GM18870 (cell line): ENCODE results near the gene SH3GL2.

Source experiments
- ATAC-seq: cut with Tn5 transposase; IDR thresholded peaks from one replicate; pipeline ENCODE4 v1.9.1; 2021; ENCODE audit warnings: moderate library complexity; ENCODE audit not compliant: unreplicated experiment

Gene SH3GL2

DNA sequence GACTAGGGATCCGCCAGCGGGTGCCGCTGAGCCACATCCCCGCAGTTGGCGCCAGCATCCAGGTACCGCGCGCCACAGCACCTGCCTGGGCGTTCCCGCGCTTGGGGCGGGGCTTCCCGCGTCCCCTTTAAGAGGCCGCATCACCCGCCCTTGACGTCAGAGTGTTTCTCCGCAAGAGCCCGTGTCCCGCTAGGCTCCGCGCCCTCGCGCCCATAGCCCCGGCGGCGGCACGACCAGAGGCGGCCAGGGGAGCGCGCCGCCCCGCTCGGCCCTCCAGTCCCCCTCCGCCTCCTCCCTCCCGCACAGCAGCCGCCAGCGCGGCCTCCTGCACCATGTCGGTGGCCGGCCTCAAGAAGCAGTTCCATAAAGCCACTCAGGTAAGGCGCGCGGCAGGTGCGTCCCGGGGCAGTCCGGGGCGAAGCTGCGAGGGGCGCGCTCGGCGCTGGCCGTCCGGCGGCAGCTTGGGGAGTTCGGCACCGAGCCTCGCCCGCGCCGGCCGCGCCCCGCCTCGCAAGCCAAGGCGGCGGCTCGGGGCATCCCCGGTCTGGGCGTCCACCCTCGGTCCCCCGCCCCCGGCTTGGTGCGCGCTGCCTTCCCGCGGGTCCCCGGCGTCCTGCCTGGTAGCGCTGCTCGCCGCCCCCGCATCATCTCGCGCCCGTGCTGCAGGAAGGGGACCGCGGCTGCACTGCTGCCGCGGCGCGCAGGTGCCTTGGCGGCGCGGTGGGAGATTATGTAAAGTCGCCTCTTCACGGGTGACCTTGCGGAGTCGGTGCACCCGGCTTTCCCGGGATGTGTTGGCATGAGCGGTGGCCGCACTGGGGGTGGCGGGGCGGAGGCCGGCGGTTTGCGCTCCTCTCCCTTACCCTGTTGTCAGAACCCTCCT lies at the start of gene SH3GL2:
SH3GL2 (plus strand) TSS at position 156 of the 883 bp plus-strand sequence.
- no peak for ATAC-seq

DNA sequence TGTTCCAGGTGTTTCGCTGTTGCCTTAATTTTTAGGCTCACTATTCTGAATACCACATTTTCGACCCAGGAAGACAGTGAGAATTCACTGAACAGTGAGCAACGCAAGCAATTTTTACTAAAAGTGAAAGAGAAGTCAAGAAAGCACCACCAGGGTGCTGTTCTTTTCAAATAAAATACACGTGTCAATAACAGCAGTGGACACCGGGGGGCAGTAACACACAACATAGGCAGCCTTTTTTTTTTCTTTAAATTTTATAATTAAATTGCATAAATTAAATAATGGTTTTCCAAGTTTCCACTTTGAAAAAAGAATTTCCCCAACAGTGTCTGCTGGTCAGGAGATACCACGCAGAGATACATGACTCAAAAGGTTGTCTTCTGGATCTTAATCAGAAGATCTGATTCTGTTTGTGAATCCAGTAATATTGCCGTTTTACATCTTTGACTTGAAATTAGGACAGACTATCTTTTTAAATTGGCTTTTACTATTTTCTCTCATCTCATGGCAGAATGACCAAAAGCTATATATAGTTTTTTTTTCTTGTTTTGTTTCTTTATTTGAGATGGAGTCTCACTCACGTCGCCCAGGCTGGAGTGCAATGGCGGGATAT lies 47.1 kb upstream of the SH3GL2 start:
- peak; percentile 84 for ATAC-seq

- ATAC-seq: no peak
Observed at GRCh38 chr9:17532461-17532860, 46.4 kb upstream of the SH3GL2 start.

GRCh38 chr9:17535176-17535575 lies 43.7 kb upstream of the SH3GL2 start:
- ATAC-seq: no peak

- no peak for ATAC-seq
Observed at GRCh38 chr9:17536027-17536426, 42.8 kb upstream of the SH3GL2 start.

- ATAC-seq: no peak
Observed at GRCh38 chr9:17551023-17551422, 27.8 kb upstream of the SH3GL2 start.

DNA sequence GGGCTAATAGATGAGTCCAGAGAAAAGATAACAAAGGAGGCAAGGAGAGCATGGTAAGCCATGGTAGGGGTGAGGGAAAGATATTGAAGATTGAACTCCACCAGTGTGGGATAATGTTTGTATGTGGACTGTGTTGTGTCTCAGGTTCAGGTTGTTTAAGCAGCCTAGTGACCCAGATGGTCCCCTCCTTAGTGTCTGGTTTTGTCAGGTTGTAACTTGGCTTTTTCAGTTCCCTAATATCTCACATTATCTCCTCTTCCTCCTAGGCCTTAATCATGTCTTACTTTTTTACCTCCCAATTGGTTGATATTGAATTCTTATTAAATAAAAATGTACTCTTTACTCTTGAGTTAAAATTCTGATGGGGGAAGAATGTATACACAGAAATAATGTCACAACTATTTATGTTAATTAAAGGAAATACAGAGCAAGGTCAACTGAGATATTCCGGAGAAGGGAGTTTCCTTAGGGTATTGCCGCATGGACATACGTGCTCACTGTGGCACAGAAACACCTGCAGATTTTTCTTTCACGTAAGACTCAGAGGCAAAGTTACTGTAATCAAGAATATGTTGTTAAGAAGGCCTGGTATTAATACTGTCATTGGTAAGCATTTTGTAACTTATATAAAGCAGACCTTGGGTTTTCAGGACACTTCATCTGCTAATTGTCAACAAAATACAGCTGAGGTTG lies 23.4 kb upstream of the SH3GL2 start:
- ATAC-seq: no peak

GRCh38 chr9:17556255-17556654 lies 22.6 kb upstream of the SH3GL2 start:
- no peak for ATAC-seq

DNA sequence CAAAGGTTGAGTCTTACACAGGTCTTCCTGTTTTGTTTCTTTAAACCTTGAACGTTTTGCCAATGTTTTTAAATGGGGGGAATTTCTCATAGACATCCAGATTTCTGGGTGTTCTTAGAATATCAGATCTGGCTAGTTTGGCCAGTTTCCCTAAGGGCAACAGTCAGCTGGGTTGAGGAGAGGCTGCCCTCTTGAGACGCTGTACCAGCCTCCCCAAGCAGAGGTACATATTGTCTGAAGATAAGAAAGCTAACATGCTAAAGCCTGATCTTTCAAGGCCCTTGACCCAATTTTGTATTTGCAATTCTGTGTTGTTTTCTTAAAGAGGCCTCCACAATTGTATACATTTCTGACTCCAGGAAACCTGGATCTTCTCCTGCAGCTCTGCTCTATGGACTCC lies 21.9 kb upstream of the SH3GL2 start:
- ATAC-seq: no peak

DNA sequence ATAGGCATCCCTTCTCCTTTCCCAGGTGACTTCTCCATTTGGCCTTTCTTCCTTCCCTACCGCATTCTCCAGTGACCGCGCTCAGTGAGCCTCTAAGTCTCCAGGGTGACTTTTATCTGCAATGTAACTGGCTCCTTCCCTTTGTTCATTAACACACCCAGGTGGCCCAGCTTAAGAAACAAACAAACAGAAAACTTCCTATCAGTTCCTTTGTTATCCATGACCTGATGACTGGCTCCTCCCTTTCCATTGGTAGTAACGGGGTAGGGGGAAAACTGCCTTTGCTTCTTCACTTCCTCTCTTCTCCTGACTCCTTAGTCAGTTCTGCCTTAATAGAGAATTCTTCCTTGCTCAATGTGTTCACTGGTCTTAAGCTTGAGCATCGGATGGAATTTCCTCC lies 7.0 kb upstream of the SH3GL2 start:
- no peak for ATAC-seq

GRCh38 chr9:17574342-17574741 lies 4.5 kb upstream of the SH3GL2 start:
- ATAC-seq: no peak

GRCh38 chr9:17578577-17578910 lies 322 bp upstream of the SH3GL2 start:
- no peak for ATAC-seq

- no peak for ATAC-seq
Observed at GRCh38 chr9:17580119-17580518, 1.3 kb downstream of the SH3GL2 start.

- ATAC-seq: no peak
Observed at GRCh38 chr9:17587113-17587512, 8.2 kb downstream of the SH3GL2 start.

DNA sequence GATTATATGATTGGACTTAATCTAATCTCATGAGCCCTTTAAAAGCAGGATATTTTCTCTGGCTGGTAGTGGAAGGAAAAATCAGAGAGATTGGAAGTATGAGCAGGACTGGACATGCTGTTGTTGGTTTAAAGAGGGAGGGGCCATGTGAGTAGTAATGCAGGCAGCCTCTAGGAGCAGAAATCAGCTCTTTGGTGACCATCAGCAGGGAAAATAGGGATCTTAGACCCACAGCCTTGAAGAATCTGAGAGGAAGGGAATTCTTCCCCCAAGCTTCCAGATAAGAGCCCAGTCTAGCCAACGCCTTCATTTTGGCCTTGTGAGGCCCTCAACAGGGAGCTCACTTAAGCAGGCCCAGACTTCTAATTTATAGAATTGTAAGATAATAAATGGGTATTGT lies 9.5 kb downstream of the SH3GL2 start:
- ATAC-seq: no peak

DNA sequence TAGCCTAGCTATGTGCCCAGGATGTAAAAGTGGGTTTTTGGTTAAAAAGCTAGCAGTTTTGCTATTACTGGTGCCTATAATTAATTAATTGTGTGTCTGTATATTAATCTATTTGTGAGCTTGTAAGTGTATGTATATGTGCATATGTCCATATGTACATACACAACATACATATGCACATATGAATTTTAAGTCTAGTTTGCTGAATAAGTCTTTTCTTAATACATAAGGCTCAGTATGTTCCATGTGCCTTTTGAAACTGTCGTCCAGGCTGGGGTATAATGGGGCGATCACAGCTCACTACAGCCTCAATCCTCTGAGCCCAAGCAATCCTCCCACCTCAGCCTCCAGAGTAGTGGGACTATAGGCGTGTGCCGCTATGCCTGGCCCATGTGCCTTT lies 10.1 kb downstream of the SH3GL2 start:
- ATAC-seq: no peak

DNA sequence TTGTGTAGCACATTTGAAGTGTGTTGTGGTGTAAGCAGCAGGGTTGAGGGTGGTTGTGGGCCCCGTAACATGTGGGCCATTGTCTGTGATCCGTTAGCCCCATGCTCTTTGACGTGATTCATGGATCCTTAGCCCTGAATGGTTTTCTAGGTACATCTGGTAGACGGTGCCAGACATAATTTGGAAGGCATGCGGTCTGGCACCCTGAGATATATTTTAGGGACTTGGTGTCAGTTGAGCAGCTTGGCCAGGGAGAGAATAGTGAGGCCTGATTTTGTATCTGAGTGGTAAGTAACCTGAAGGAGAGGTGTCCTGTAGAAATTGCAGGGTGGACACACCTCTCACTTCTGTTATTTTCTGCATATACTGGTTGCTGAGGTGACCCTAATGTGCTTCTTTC lies 10.9 kb downstream of the SH3GL2 start:
- no peak for ATAC-seq

GRCh38 chr9:17594961-17595360 lies 16.1 kb downstream of the SH3GL2 start:
- ATAC-seq: no peak

GRCh38 chr9:17597977-17598376 lies 19.1 kb downstream of the SH3GL2 start:
- ATAC-seq: no peak

GRCh38 chr9:17600962-17601593 lies 22.2 kb downstream of the SH3GL2 start:
- no peak for ATAC-seq

DNA sequence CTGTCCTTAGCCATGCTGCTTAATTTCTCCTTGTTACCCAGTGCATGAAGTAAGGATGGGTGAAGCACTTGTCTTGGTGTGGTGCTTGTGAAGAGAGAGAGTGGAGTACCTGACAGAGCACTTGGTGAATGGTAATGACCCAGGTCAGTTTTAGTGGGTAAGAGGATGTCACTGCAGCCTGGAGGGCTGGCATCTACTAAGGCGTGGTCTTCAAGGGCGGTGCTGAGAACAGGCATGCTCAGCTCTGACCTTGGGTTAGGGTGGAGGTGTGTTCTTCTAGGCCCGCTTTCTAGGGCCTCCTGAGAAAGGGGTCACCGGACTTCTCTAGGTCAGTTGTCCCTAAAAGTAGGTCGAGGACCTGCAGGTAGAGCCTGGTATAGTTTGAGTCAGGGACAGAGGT lies 25.7 kb downstream of the SH3GL2 start:
- ATAC-seq: no peak
